ENCODE results near the gene ZBTB43. TPM values are rescaled to one million over a fixed set of nuclear protein-coding genes. Genes with fewer than 3 reads are reported as not detected.
"Not testable (repeated sequence)": the region's sequence is repeated elsewhere in the genome, so short reads cannot be mapped to it uniquely, and the experiment has no call there.

ZBTB43 gene
- total RNA-seq, 4 donors from 2014 or later, result 8.7 to 9.9 (median 9.4) TPM

GRCh38 chr9:126782053-126782388 lies 22.8 kb upstream of the ZBTB43 start:
- Histone ChIP-seq H3K36me3 (no peaks in the 10 kb centered on the region), H3K27ac (replicated peaks in 1 of 4) (no peak overlapping the region), H3K9me3 (no peaks in the 10 kb centered on the region), H3K4me1 (peaks cover 0 to 14% (median 7%) of the 10 kb centered on the region in 4 donors), H3K27me3 (peaks cover 0 to 45% (median 0%) of the 10 kb centered on the region in 4 donors), H3K4me3 (peak overlapping the region in 1 of 4 donors; percentile 20)
- no peak for DNase-seq (ENCODE audit: extremely low spot score)
- intact Hi-C loops (cut with DNase I), result loop anchor here (5.0 kb wide), 2 partner anchors 60 to 170 kb away; partner anchors contain the start of gene LMX1B
- TF ChIP-seq POLR2A (IDR thresholded peaks at IDR 0.05; ENCODE audit: low read depth) (no peak), POLR2AphosphoS5 (IDR thresholded peaks at IDR 0.05) (no peak), CTCF (IDR thresholded peaks at IDR 0.05) (no peak), EP300 (IDR thresholded peaks at IDR 0.05) (no peak)
- 41% methylated on average over 4 of the region's 4 CpGs for WGBS

GRCh38 chr9:126783949-126784348 lies 20.9 kb upstream of the ZBTB43 start:
- peaks cover 0 to 26% (median 0%) of the 10 kb centered on the region in 4 donors for H3K27me3 ChIP-seq
- no peak for DNase-seq (ENCODE audit: extremely low spot score)
- WGBS, result 23% methylated on average over 1 of the region's 1 CpG
- no peaks in the 10 kb centered on the region for H3K9me3 ChIP-seq
- TF ChIP-seq EP300 (IDR thresholded peaks at IDR 0.05) (no peak), POLR2AphosphoS5 (IDR thresholded peaks at IDR 0.05) (no peak), POLR2A (IDR thresholded peaks at IDR 0.05; ENCODE audit: low read depth) (no peak), CTCF (IDR thresholded peaks at IDR 0.05) (no peak)
- H3K4me3 ChIP-seq, result no peak overlapping the region
- H3K4me1 ChIP-seq, result peaks cover 5 to 24% (median 18%) of the 10 kb centered on the region in 4 donors
- H3K36me3 ChIP-seq, result no peaks in the 10 kb centered on the region
- H3K27ac ChIP-seq (replicated peaks in 1 of 4), result no peak overlapping the region
- intact Hi-C loops (cut with DNase I), result loop anchor here (5.0 kb wide), 2 partner anchors 62 to 172 kb away; partner anchors contain the start of gene LMX1B

- TF ChIP-seq POLR2A (IDR thresholded peaks at IDR 0.05; ENCODE audit: low read depth), result no peak
- no peak for TF ChIP-seq POLR2AphosphoS5 (IDR thresholded peaks at IDR 0.05)
- no peak for TF ChIP-seq EP300 (IDR thresholded peaks at IDR 0.05)
- TF ChIP-seq CTCF (IDR thresholded peaks at IDR 0.05), result no peak
- H3K36me3 ChIP-seq, result no peaks in the 10 kb centered on the region
- intact Hi-C loops (cut with DNase I), result loop anchor here (5.0 kb wide), 2 partner anchors 62 to 172 kb away; partner anchors contain the start of gene LMX1B
These were observed 20.4 kb upstream of the ZBTB43 start for GRCh38 chr9:126784401-126784800.

GRCh38 chr9:126784841-126785240 lies 20.0 kb upstream of the ZBTB43 start:
- H3K27me3 ChIP-seq, result peaks cover 0 to 18% (median 1%) of the 10 kb centered on the region in 4 donors
- WGBS, result 89% methylated on average over 6 of the region's 6 CpGs
- not testable (repeated sequence) for H3K9me3 ChIP-seq; H3K27ac ChIP-seq (replicated peaks in 1 of 4); H3K36me3 ChIP-seq; DNase-seq (ENCODE audit: extremely low spot score); H3K4me3 ChIP-seq
- H3K4me1 ChIP-seq, result peaks cover 5 to 24% (median 18%) of the 10 kb centered on the region in 4 donors
- intact Hi-C loops (cut with DNase I), result loop anchor here (5.0 kb wide), 2 partner anchors 63 to 173 kb away; partner anchors contain the start of gene LMX1B

More at GRCh38 chr9:126784401-126784800, 20.4 kb upstream of the ZBTB43 start:
- H3K9me3 ChIP-seq, result no peaks in the 10 kb centered on the region
- WGBS, result 98% methylated on average over 11 of the region's 11 CpGs
- H3K4me3 ChIP-seq, result no peak overlapping the region
- no peak for DNase-seq (ENCODE audit: extremely low spot score)
- H3K4me1 ChIP-seq, result peaks cover 5 to 24% (median 18%) of the 10 kb centered on the region in 4 donors
- H3K27ac ChIP-seq (replicated peaks in 1 of 4), result no peak overlapping the region
- peaks cover 0 to 23% (median 0%) of the 10 kb centered on the region in 4 donors for H3K27me3 ChIP-seq

GRCh38 chr9:126788046-126788445 lies 16.8 kb upstream of the ZBTB43 start:
- no peak for TF ChIP-seq POLR2AphosphoS5 (IDR thresholded peaks at IDR 0.05)
- Histone ChIP-seq H3K27me3 (peaks cover 0 to 14% (median 1%) of the 10 kb centered on the region in 4 donors), H3K4me1 (peaks cover 5 to 20% (median 11%) of the 10 kb centered on the region in 4 donors), H3K27ac (replicated peaks in 1 of 4) (no peak overlapping the region), H3K4me3 (no peak overlapping the region), H3K9me3 (no peaks in the 10 kb centered on the region), H3K36me3 (no peaks in the 10 kb centered on the region)
- WGBS, result 5% methylated on average over 2 of the region's 2 CpGs
- intact Hi-C loops (cut with DNase I), result no loop called here
- no peak for DNase-seq (ENCODE audit: extremely low spot score)

Measured in esophagus muscularis mucosa (tissue), 4 donors.